ENCODE results near the gene KCNJ6.

Gene KCNJ6

DNA sequence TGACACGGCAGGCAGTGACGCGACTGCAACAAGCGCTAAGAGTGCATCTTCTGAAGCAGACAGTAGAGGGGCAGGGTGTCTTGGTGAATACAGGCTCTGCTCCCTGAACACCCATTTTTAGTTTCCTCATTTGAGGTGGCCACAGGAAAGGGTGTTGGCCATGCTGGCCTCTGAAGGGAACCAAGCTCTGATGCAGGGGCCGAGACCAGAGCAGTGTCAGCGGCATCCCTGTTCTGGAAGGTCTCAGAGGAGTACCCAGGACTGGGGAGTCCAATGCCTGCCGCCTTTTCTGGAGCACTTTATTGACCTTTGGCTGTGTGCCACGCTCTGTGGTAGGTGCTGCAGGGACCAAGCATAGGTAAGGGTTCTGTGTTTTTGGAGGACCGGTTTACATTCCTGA lies 100.4 kb downstream of the KCNJ6 start:
- DNase-seq = no peak

GRCh38 chr21:37811711-37812110 lies 104.5 kb downstream of the KCNJ6 start:
- DNase-seq = no peak

DNA sequence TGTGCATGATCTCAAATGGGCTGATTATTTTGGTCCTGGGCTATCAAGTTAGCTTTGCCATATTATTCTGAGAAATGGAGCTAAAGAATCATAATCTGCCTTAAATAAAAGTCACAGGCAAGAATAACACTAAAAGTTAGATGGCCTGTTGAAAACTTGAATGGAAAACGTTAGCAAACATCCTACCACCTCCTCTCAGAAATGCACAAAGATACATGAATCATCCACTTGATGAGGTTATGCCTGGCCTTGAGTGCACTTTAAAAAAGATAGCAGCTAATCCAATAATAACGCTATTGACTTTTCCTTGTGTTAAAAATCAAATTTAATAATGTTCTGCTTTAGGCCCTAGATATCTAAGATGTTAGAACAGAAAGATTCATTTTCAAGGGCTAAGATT lies 108.0 kb downstream of the KCNJ6 start:
- DNase-seq = no peak

- no peak for DNase-seq
Measured at GRCh38 chr21:37805266-37805665, 111.0 kb downstream of the KCNJ6 start.

GRCh38 chr21:37804001-37804400 lies 112.3 kb downstream of the KCNJ6 start:
- no peak for DNase-seq

- no peak for DNase-seq
Measured at GRCh38 chr21:37803101-37803651, 113.1 kb downstream of the KCNJ6 start.

GRCh38 chr21:37800456-37801061 lies 115.7 kb downstream of the KCNJ6 start:
- no peak for DNase-seq

- DNase-seq = no peak
Measured at GRCh38 chr21:37800057-37800455, 116.2 kb downstream of the KCNJ6 start.

DNA sequence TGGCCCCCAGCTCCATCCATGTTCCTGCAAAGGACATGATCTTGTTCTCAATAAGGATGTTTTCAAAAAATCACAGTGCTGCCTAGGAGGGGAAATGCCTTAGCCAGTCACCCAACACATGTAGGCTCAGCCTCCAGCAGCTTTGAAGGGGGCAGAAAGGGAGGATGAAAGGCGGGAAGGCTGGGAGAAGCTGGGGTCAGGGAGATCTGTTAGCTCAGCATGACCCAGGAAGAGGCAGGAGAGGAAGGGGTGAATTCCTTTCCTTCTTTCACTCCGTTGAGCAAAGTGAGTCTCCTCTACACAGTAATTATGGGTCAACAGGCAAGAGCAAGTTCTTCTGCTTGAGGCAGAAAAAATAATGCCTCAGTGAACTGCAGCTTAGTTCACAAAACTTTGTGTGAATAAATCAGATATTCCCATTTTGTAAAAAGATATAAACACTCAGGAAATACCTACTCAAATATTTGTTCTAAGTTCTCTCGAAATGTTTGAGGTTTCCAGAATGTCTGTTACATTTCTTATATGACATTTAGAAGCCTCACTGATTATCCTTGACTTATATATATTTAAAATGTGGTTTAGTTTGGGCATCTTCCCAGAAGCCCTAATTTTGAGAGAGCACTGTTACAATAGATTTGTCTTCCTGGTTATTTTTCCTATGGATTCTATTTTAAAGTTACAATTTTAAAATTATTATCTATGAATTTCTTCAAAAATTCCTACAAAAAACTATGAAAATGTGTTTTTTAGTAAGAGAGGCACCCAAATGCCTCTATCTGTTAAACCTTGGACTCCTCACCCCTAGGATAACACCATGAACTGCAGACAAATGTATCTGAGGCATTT lies 116.8 kb downstream of the KCNJ6 start:
- DNase-seq = no peak

DNA sequence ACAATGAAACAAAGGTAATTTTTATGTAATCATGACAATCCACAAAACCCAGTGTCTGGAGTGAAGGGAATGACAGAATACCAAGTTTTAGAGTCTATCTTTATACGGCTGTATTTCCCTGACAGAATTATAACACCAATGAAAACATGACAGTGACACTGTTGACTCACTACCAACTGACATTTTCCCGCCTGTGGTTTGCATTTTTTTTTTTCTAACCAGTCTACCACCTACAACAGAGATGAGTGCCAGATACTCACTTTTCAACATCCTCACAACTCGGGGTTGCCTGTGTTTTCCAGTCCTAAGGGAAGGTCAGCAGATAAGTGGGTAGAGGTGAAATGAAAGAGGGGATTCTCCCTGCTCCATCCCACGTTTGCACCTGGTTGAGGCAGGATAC lies 118.9 kb downstream of the KCNJ6 start:
- no peak for DNase-seq

DNA sequence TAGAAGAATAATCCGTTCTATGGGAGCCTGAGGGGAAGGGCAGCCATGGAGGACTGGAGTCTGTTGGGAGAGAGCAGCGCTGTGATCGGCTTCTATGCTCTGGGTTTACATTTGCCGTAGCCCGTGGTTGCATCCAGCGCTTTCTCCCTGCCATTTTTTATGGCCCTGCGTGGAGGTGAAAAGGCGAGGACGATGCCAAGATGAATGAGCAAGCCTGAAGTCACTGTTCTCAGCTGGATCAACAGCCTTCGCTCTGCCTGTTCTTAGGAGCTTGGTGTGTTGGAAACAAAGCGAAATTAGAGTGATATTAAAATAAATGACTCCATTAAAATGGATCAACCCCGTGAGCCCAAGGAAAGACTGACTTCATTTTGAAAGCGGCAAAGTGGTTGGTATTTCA lies 120.2 kb downstream of the KCNJ6 start:
- DNase-seq = no peak

- DNase-seq = no peak
Measured at GRCh38 chr21:37793660-37794059, 122.6 kb downstream of the KCNJ6 start.

- DNase-seq = no peak
Measured at GRCh38 chr21:37792046-37792445, 124.2 kb downstream of the KCNJ6 start.

DNA sequence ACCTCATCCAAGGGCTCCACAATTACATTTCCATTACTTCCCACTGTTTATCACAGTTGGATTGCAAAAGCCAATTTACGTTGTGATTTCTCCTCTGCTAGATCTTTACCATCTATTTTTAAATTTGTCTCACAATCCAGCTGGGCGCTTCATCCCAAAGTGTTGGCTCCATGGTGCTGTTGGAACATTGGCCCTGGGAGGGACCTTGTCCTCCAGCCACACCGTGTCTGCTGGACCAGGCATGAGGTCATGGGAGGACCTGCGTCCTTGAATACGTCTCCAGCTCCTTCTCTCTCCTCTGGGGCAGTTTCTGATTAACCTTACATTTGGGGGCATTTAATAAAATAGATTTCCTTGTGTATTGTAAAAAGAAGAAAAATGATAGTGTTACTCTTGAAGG lies 125.4 kb downstream of the KCNJ6 start:
- no peak for DNase-seq

DNA sequence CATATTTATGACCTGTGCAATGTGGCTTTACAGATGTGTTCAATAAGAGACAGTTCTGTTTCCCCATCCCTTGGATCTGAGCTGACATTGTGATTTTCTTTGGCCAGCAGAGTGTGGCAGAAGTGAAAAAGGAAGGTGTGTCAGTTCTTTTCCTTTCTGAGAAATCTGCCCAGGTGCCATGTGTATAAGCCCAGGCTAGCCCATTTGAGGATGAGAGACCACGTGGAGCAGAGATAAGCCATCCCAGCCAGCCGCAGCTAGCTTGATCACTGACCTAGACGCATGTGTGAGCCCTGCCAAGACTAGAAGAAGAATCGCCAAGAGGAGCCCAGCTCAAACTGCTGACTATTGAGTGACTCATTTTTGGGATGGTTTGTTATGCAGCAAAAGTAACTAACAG lies 127.8 kb downstream of the KCNJ6 start:
- DNase-seq = no peak

GRCh38 chr21:37787456-37787855 lies 128.8 kb downstream of the KCNJ6 start:
- no peak for DNase-seq

DNA sequence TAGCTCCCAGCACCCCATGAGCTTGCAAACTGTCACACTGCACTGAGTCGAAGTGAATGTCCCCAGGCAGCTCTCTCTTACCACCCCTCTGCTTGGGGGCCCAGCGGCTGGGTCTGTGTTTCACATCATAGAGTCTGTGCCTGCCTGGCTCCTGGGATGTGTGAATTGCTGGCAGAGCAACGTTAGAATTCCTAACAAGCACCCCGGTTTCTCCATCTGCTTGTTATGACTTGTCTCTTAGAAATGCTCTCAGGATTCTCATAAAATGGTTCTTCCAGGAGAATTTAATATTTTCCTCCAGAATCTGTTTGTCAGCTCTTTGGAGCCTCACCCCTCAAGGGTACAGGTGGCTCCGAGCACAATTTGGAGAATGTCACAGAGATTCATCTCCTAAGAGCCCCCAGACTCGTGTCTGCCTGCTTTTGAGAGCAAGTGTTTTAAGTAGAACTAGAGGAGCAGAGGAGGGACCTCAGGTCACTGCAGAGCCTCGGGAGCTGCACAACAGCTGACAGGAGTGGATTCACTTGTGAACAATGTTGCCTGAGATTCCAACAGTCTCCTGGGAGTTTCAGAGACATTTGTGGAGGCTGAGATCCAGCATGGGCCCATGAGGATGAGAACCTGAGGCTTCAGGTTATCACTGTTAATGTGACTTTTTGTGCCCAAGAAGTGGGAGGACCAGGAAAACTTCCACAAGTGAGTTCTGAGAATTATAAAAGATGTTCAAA lies 131.5 kb downstream of the KCNJ6 start:
- no peak for DNase-seq

DNA sequence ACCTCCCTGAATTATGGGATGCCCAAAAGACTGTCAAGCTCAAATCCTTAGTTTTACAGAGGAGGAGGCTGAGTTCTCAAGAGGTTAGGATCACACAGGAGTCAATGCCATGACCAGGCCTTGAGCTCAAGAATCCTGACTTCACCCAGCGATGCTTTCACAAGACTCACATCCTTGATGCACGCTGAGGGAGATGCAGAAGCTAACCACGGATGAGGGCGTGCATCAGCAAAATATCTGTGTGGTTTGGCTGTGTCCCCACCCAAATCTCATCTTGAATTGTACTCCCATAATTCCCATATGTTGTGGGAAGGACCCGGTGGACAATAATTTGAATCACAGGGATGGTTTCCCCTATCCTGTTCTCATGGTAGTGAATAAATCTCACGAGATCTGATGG lies 133.2 kb downstream of the KCNJ6 start:
- no peak for DNase-seq

GRCh38 chr21:37780991-37781983 lies 135.0 kb downstream of the KCNJ6 start:
- DNase-seq = no peak

- DNase-seq = no peak
Measured at GRCh38 chr21:37771181-37771580, 145.1 kb downstream of the KCNJ6 start.

GRCh38 chr21:37770461-37770860 lies 145.8 kb downstream of the KCNJ6 start:
- DNase-seq = no peak

DNA sequence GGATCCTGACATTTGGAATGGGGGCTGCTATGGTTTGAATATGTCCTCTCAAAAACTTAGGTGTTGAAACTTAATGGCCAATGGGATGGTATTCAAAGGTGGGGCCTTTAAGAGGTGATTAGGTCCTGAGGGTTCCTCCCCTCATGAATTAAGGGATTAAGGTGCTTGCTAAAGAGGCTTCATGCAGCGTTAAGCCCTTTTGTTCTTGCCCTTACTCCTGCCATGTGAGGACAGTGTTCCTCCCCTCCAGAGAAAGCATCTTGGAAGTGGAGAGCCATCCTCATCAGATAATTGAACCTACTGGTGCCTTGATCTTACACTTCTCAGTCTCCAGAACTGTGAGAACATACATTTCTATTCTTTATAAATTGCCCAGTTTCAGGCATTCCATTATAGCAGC lies 146.6 kb downstream of the KCNJ6 start:
- no peak for DNase-seq

Measured in KG1 (cell line).